KMS-11 (cell line): ENCODE results near the gene UMAD1.

ENCODE experiments used
- H2AFZ ChIP-seq: fragments of 200-600 bp; sonication (generic); 2 replicates; pipeline ENCODE4 v1.6.1; 2016; ENCODE audit warnings: antibody characterized with exemption, mixed run types, low read depth
- H3K27ac ChIP-seq: fragments of 200-600 bp; sonication (generic); 2 replicates; pipeline ENCODE4 v1.6.1; 2016; ENCODE audit warnings: mild to moderate bottlenecking, mixed run types
- H3K27me3 ChIP-seq: fragments of 200-600 bp; sonication (generic); 2 replicates; pipeline ENCODE4 v1.6.1; 2017; ENCODE audit warnings: mild to moderate bottlenecking, low read depth, mixed run types, moderate library complexity; ENCODE audit not compliant: insufficient read depth
- H3K36me3 ChIP-seq: fragments of 200-600 bp; sonication (generic); 2 replicates; pipeline ENCODE4 v1.6.1; 2017; ENCODE audit warnings: mild to moderate bottlenecking, mixed run types; ENCODE audit not compliant: insufficient read depth
- H3K4me1 ChIP-seq: fragments of 200-600 bp; sonication (generic); 2 replicates; pipeline ENCODE4 v1.6.1; 2016; ENCODE audit warnings: mild to moderate bottlenecking, low read depth, mixed run types; ENCODE audit not compliant: poor library complexity, severe bottlenecking
- H3K4me2 ChIP-seq: fragments of 200-600 bp; sonication (generic); 2 replicates; pipeline ENCODE4 v1.7.0; 2016; ENCODE audit warnings: mild to moderate bottlenecking, mixed run types
- H3K4me3 ChIP-seq: fragments of 200-600 bp; sonication (generic); IDR thresholded peaks from 2 replicates; pipeline ENCODE4 v1.6.1; 2017; ENCODE audit warnings: low read depth, low read length, mixed read lengths; ENCODE audit not compliant: insufficient read depth
- H3K79me2 ChIP-seq: fragments of 200-600 bp; sonication (generic); 2 replicates; pipeline ENCODE4 v1.6.1; 2016; ENCODE audit warnings: low read depth, mixed run types; ENCODE audit not compliant: insufficient read depth
- H3K9ac ChIP-seq: fragments of 200-600 bp; sonication (generic); 2 replicates; pipeline ENCODE4 v1.6.1; 2016; ENCODE audit warnings: mild to moderate bottlenecking, mixed run types
- H4K20me1 ChIP-seq: fragments of 200-600 bp; sonication (generic); 2 replicates; pipeline ENCODE4 v1.6.1; 2016; ENCODE audit warnings: mild to moderate bottlenecking, mixed run types; ENCODE audit not compliant: insufficient read depth
- TF ChIP-seq, protein P1 (sequence below): fragments of 200-600 bp; sonication (generic); conservative IDR thresholded peaks from 2 replicates; pipeline ENCODE4 v1.6.1; 2017; ENCODE audit warnings: low read depth, mild to moderate bottlenecking, antibody characterized with exemption, low read length, moderate library complexity, mixed read lengths

Gene UMAD1

DNA sequence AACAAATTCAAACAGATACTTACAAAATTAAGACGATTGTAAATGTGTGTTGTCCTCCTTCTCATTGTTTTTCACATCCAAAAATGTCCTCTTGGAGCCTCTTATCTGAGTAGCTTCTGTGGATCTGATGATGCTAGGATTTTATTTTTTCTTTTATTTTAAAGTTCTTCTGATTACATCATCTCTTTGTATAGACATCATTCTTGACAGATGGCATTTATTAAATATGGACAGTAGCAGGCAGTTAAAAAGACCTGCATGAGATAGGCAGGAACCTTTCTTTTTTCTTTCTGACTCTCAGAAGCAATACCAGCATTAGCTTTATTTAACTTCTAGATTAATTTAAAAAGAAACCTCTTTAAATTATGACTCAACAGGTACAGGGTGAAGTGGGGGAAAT, 77.9 kb downstream of the UMAD1 start, which contains the start of gene RPA3:
RPA3 (minus strand) TSS at position 116 of the 400 bp plus-strand sequence. CDS start 78,189 bp downstream, outside the sequence.
- Histone ChIP-seq H3K79me2 (no peaks in the 10 kb centered on the region), H3K4me1 (peaks cover 62% of the 10 kb centered on the region), H3K27me3 (no peaks in the 10 kb centered on the region), H3K4me3 (no peak within 1 kb of the TSS), H2AFZ (peak within 1 kb of the TSS; percentile 45), H3K27ac (peak within 1 kb of the TSS; percentile 95), H3K4me2 (peak within 1 kb of the TSS; percentile 93), H3K36me3 (no peaks in the 10 kb centered on the region), H3K9ac (peak within 1 kb of the TSS; percentile 77), H4K20me1 (no peaks in the 10 kb centered on the region)
- TF ChIP-seq, protein P1, sequence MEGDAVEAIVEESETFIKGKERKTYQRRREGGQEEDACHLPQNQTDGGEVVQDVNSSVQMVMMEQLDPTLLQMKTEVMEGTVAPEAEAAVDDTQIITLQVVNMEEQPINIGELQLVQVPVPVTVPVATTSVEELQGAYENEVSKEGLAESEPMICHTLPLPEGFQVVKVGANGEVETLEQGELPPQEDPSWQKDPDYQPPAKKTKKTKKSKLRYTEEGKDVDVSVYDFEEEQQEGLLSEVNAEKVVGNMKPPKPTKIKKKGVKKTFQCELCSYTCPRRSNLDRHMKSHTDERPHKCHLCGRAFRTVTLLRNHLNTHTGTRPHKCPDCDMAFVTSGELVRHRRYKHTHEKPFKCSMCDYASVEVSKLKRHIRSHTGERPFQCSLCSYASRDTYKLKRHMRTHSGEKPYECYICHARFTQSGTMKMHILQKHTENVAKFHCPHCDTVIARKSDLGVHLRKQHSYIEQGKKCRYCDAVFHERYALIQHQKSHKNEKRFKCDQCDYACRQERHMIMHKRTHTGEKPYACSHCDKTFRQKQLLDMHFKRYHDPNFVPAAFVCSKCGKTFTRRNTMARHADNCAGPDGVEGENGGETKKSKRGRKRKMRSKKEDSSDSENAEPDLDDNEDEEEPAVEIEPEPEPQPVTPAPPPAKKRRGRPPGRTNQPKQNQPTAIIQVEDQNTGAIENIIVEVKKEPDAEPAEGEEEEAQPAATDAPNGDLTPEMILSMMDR, result no peak

DNA sequence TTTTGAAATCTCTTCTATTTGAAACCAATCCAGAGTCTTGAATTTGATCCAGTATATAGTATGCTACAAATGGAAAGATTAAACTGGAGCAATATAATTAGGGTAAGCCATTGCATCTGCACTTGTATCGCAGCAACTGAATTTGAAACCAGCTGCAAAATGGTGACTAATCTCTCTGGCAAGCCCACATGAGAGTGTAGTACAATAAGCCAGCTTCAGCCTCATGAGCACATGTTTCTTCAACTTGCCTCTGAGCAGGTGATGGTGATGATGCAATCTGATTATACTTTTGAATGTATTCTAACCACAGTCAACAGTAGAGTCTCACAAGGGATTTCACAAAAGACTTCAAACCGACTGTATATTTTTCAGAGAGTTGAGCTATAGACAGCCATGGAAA, 78.7 kb downstream of the UMAD1 start:
- no peak overlapping the region for H3K4me3 ChIP-seq

DNA sequence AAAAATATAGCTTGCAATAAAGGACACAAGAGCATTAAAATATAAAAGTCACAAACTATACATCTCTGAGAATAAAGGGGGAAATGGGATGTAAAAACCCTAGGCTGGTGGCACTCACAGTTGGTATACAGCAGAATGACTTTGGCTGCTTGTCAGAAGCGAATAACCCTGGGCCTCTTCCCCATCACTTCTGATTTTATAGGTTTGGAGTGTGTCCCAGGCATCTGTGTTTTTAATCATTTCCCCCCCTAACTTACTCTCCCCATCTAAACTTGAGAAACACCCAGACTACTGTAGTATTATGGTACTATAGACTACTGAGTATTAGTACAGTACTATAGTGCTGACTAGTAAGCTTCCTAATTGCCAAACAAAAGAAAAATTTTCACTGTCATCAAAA, 79.6 kb downstream of the UMAD1 start:
- TF ChIP-seq, protein P1, result no peak
- no peaks in the 10 kb centered on the region for H4K20me1 ChIP-seq
- no peaks in the 10 kb centered on the region for H3K79me2 ChIP-seq
- H3K9ac ChIP-seq, result peak overlapping the region; percentile 77; the same call in 1 of the 2 replicates
- no peaks in the 10 kb centered on the region for H3K27me3 ChIP-seq
- H3K4me2 ChIP-seq, result peak overlapping the region; percentile 93
- no peak overlapping the region for H3K4me3 ChIP-seq
- H3K4me1 ChIP-seq, result peaks cover 55% of the 10 kb centered on the region
- no peaks in the 10 kb centered on the region for H3K36me3 ChIP-seq
- H3K27ac ChIP-seq, result peak overlapping the region; percentile 95
- peak overlapping the region; percentile 45; the same call in 1 of the 2 replicates for H2AFZ ChIP-seq

More for the DNA sequence above, 78.7 kb downstream of the UMAD1 start:
- H3K27me3 ChIP-seq, result no peaks in the 10 kb centered on the region
- peak overlapping the region; percentile 45 for H2AFZ ChIP-seq
- no peaks in the 10 kb centered on the region for H4K20me1 ChIP-seq
- H3K79me2 ChIP-seq, result no peaks in the 10 kb centered on the region
- no peaks in the 10 kb centered on the region for H3K36me3 ChIP-seq
- peak overlapping the region; percentile 95 for H3K27ac ChIP-seq
- peak overlapping the region; percentile 77 for H3K9ac ChIP-seq
- TF ChIP-seq, protein P1, result no peak
- H3K4me2 ChIP-seq, result peak overlapping the region; percentile 93
- peaks cover 55% of the 10 kb centered on the region for H3K4me1 ChIP-seq

DNA sequence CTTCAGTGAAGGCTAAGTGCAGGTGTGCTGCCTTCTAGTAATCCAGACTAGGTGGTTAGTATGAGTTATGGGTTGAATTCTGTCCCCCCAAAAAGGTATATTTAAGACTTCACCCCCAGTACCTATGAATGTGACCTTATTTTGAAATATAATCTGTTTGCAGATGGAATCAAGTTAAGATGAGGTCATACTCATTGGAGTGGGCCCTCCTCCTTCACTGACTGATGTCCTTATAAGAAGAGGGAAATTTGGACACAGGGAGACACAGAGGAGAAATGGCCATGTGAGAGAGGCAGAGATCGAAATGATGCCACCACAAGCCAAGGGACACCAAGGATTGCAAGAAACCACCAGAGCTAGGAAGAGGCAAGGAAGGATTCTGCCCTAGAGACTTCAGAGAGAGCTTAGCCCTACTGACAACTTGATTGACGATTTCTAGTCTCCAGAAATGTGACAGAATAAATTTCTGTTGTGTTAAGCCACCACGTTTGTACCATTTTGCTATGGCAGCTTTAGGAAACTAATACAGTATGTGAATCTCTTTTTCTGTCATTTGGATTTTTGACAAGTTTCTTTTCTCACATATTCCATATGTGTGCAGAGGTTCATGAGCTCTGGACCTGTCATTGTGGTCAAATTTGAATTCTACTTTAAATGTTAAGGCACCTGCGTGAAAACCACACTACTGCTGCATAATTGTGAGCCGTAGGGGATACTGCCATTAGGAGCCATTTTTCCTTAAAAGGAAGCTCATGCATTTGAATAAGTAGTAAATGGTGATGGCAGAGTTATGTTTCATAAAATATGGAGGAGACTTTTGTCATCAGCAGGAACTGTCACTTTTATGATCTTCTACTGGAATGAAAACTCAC, 80.4 kb downstream of the UMAD1 start:
- TF ChIP-seq, protein P1, result no peak
- Histone ChIP-seq H3K36me3 (no peaks in the 10 kb centered on the region), H3K27me3 (no peaks in the 10 kb centered on the region), H3K27ac (peak overlapping the region; percentile 95), H3K4me3 (no peak overlapping the region), H3K79me2 (no peaks in the 10 kb centered on the region), H4K20me1 (no peaks in the 10 kb centered on the region), H2AFZ (peak overlapping the region; percentile 38), H3K9ac (peak overlapping the region; percentile 77; the same call in 1 of the 2 replicates), H3K4me2 (peak overlapping the region; percentile 93), H3K4me1 (peaks cover 55% of the 10 kb centered on the region)
